Heart left ventricle (tissue), 13 donors: Measurements from ENCODE around the gene GALNT10.
"Not testable (repeated sequence)": the region's sequence is repeated elsewhere in the genome, so short reads cannot be mapped to it uniquely, and the experiment has no call there.

ENCODE experiments used
- POLR2A ChIP-seq, 2 donors: fragments of 450-650 bp; IDR thresholded peaks; one replicate each; pipeline ENCODE4 v1.6.1; 2017; ENCODE audit warnings: antibody characterized with exemption in 2 of 2, mild to moderate bottlenecking in 2 of 2, moderate library complexity in 2 of 2
- TF ChIP-seq, protein P1 (sequence below), 12 donors: fragments of 200-600 bp; sonication (generic) in 4 of 12; IDR thresholded peaks; one replicate each; pipeline versions ENCODE4 v1.5.0 to v1.8.0; 2018 to 2022; ENCODE audit warnings: antibody characterized with exemption in 12 of 12, mild to moderate bottlenecking in 5 of 12
- donor health status: ischemic (EF 13 %, LVEDD 7.1; RV severe dilation, severe dysfunction).
- donor health status: DM: no; HTN: yes; CAD: no.
- donor health status: DM: no; HTN: no; CAD: no.
- donor health status: ischemic (EF 25% LVEDD 6.9; RV normal size, moderate dysfunction).
- donor health status: ischemic (EF 25% LVEDD 5.7; RV mildly dilated, moderate dysfunction).
- donor health status: ischemic (EF 35%, LVEDD 5.7; RV mildly dilated, moderate dysfunction).
- donor health status: nonischemic (EF 11% LVEDD 7.7; RV severe dilation, severe dysfunction).
- donor health status: DM: yes; HTN: yes; CAD: no.
- donor health status: PGD.
- donor health status: ischemic (EF 29% LVEDD 5.4; RV normal size, mild dysfunction).
- donor health status: nonischemic (EF 23%, LVEDD 6.1; RV moderate dilation, normal function).

DNA sequence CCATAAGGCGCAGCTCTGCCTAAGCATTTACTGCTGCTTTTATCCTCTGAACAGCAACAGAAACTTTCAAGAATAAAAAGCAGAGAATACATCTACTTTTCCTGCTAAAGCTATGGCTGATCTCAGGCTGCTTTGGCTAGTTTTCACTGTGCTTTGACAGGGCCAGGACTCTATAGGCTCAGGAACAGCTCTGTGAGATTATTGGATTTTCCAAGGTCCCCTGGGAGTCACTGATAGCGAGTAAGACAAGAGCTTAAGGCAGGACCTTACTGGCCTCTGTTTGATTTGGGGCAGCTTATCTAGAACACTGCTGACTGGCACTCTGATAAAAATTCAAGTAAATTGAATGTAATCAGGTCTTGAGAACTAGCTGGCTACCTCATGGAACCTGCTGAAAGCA, 40.1 kb upstream of the GALNT10 start:
- not testable (repeated sequence) for TF ChIP-seq POLR2A (IDR thresholded peaks at IDR 0.05)
- TF ChIP-seq, protein P1, sequence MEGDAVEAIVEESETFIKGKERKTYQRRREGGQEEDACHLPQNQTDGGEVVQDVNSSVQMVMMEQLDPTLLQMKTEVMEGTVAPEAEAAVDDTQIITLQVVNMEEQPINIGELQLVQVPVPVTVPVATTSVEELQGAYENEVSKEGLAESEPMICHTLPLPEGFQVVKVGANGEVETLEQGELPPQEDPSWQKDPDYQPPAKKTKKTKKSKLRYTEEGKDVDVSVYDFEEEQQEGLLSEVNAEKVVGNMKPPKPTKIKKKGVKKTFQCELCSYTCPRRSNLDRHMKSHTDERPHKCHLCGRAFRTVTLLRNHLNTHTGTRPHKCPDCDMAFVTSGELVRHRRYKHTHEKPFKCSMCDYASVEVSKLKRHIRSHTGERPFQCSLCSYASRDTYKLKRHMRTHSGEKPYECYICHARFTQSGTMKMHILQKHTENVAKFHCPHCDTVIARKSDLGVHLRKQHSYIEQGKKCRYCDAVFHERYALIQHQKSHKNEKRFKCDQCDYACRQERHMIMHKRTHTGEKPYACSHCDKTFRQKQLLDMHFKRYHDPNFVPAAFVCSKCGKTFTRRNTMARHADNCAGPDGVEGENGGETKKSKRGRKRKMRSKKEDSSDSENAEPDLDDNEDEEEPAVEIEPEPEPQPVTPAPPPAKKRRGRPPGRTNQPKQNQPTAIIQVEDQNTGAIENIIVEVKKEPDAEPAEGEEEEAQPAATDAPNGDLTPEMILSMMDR (IDR thresholded peaks at IDR 0.05) = not testable (repeated sequence)
